Osteoblast (primary cell): ENCODE results near the gene CD4. TPM values are rescaled to one million over a fixed set of nuclear protein-coding genes. Genes with fewer than 3 reads are reported as not detected.

Experiments used
- DNase-seq: peaks from one replicate; pipeline ENCODE4 v3.0.0; 2011; ENCODE audit warnings: low spot score, mixed read lengths; ENCODE audit not compliant: insufficient read length; ENCODE audit errors: missing footprints
- H2AFZ ChIP-seq: 2 replicates; pipeline ENCODE4 v1.6.0; 2011; ENCODE audit warnings: mild to moderate bottlenecking, low read length
- H3K27ac ChIP-seq: 2 replicates; pipeline ENCODE4 v1.5.1; 2011; ENCODE audit warnings: mild to moderate bottlenecking, low read depth, low read length, moderate library complexity
- H3K27me3 ChIP-seq: 2 replicates; pipeline ENCODE4 v1.6.0; 2012; ENCODE audit warnings: mild to moderate bottlenecking, control low read depth, inconsistent platforms, low read length, moderate library complexity; ENCODE audit not compliant: insufficient read depth
- H3K36me3 ChIP-seq: 2 replicates; pipeline ENCODE4 v1.5.1; 2011; ENCODE audit warnings: mild to moderate bottlenecking, low read length, control low read depth, moderate library complexity; ENCODE audit not compliant: insufficient read depth
- H3K4me1 ChIP-seq: 2 replicates; pipeline ENCODE4 v1.5.1; 2011; ENCODE audit warnings: mild to moderate bottlenecking, low read length, control low read depth, moderate library complexity; ENCODE audit not compliant: insufficient read depth
- H3K4me2 ChIP-seq: 2 replicates; pipeline ENCODE4 v1.6.0; 2011; ENCODE audit warnings: mild to moderate bottlenecking, low read length; ENCODE audit not compliant: insufficient read depth
- H3K4me3 ChIP-seq: fragments of 200-600 bp; sonication (generic); 3 replicates; pipeline ENCODE4 v1.5.1; 2012; ENCODE audit warnings: mild to moderate bottlenecking, low read length, inconsistent platforms; ENCODE audit not compliant: insufficient read depth
- H3K79me2 ChIP-seq: 2 replicates; pipeline ENCODE4 v1.6.0; 2012; ENCODE audit warnings: mild to moderate bottlenecking, low read length, control low read depth, inconsistent platforms; ENCODE audit not compliant: insufficient read depth
- H3K9me3 ChIP-seq: 2 replicates; pipeline ENCODE4 v1.5.1; 2011; ENCODE audit warnings: low read depth, low read length, control low read depth
- H4K20me1 ChIP-seq: 2 replicates; pipeline ENCODE4 v1.6.0; 2012; ENCODE audit warnings: mild to moderate bottlenecking, low read length, control low read depth; ENCODE audit not compliant: insufficient read depth
- total RNA-seq: library from RNA; depleted of rRNA; stranded (reverse); fragments of >200 nt; gene quantifications from 2 replicates; pipeline ENCODE4 v1.2.3, GENCODE V29; 2012
- TF ChIP-seq, protein P1 (sequence below): IDR thresholded peaks from 2 replicates; pipeline ENCODE4 v1.5.1; 2011; ENCODE audit warnings: mild to moderate bottlenecking, low read depth, low read length, moderate library complexity; ENCODE audit errors: extremely low read depth

Gene CD4
- total RNA-seq, 1 donor = 10.9 TPM

DNA sequence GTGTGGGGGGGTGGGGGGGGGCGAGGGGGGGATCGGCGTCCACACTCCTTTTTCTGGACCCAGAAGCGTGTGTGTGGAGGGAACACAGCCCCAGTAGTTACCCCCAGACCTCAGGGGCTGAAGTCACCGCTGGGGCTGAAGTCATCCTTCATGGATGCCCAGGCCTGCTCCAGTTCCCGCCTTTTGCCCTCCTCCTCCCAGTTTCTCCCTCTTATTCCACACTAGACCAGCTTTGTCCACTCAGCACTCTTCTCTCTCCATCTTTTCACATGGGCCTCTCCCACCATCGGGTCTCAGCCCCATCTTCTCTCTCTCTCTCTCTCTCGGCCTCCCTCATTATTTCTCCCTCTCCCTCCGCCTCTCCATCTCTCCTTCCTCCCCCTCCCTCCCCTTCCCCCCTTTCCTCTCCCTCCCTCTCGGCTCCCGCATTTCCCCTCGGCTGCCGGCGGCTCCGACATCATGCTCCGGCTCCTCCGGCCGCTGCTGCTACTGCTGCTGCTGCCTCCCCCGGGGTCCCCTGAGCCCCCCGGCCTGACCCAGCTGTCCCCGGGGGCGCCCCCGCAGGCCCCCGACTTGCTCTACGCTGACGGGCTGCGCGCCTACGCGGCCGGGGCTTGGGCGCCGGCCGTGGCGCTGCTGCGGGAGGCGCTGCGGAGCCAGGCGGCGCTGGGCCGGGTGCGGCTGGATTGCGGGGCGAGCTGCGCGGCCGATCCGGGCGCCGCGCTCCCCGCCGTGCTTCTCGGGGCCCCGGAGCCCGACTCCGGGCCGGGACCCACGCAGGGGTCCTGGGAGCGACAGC lies 38.9 kb downstream of the CD4 start, which contains the start of gene P3H3:
TSS of gene P3H3 (plus strand) at position 426 of the 799 bp plus-strand sequence. CDS start at position 460, 34 bp downstream.
- Histone ChIP-seq H3K27ac (peak within 1 kb of the TSS; percentile 91), H2AFZ (peak within 1 kb of the TSS; percentile 86), H3K4me3 (peak within 1 kb of the TSS; percentile 99), H3K4me1 (peaks cover 21% of the 10 kb centered on the region), H4K20me1 (peaks cover 2% of the 10 kb centered on the region), H3K4me2 (peak within 1 kb of the TSS; percentile 91), H3K27me3 (peaks cover under 1% of the 10 kb centered on the region), H3K9me3 (no peaks in the 10 kb centered on the region), H3K79me2 (peaks cover 40% of the 10 kb centered on the region), H3K36me3 (peaks cover 21% of the 10 kb centered on the region)
- TF ChIP-seq, protein P1, sequence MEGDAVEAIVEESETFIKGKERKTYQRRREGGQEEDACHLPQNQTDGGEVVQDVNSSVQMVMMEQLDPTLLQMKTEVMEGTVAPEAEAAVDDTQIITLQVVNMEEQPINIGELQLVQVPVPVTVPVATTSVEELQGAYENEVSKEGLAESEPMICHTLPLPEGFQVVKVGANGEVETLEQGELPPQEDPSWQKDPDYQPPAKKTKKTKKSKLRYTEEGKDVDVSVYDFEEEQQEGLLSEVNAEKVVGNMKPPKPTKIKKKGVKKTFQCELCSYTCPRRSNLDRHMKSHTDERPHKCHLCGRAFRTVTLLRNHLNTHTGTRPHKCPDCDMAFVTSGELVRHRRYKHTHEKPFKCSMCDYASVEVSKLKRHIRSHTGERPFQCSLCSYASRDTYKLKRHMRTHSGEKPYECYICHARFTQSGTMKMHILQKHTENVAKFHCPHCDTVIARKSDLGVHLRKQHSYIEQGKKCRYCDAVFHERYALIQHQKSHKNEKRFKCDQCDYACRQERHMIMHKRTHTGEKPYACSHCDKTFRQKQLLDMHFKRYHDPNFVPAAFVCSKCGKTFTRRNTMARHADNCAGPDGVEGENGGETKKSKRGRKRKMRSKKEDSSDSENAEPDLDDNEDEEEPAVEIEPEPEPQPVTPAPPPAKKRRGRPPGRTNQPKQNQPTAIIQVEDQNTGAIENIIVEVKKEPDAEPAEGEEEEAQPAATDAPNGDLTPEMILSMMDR = no peak
- peak; percentile 98 for DNase-seq

DNA sequence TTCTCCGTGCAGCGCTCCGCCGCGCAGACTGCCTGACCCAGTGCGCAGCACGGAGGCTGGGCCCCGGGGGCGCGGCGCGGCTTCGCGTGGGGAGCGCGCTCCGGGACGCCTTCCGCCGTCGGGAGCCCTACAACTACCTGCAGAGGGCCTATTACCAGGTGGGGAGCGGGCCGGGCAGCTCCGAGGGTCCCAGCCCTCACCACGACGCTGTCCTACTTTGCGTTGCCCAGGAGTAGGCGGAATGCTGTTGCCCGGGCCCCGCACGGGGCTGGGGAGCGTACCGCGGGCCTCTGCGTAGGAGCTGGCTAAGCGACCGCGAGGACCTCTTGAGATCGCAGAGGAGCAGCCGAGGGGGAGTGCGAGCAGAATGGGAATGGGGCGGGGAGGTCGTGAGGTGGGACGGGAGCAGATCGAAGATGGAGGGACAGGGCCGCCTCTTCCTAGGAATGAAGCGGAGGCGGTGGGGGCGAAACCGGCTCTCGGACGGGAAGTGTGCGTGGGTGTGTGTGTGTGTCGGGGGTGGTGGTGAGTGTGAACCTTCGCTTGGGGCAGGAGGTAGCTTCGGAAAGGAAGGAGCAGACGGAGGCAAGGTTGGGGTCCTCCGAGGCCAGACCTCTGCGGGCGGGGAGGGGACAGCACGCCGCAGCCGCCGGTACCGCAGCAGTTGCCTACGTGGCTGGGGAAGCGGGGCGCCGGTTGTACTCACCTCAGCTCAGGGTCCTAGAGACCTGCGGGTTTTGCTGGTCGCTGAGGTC lies 39.6 kb downstream of the CD4 start:
- Histone ChIP-seq H3K4me1 (peaks cover 21% of the 10 kb centered on the region), H2AFZ (peak overlapping the region; percentile 86), H3K9me3 (no peaks in the 10 kb centered on the region), H3K36me3 (peaks cover 28% of the 10 kb centered on the region), H3K27me3 (no peaks in the 10 kb centered on the region), H3K4me3 (peak overlapping the region; percentile 99), H3K27ac (peak overlapping the region; percentile 91), H3K4me2 (peak overlapping the region; percentile 91), H3K79me2 (peaks cover 45% of the 10 kb centered on the region), H4K20me1 (peaks cover 7% of the 10 kb centered on the region)
- TF ChIP-seq, protein P1 = no peak
- DNase-seq = peak; percentile 97

DNA sequence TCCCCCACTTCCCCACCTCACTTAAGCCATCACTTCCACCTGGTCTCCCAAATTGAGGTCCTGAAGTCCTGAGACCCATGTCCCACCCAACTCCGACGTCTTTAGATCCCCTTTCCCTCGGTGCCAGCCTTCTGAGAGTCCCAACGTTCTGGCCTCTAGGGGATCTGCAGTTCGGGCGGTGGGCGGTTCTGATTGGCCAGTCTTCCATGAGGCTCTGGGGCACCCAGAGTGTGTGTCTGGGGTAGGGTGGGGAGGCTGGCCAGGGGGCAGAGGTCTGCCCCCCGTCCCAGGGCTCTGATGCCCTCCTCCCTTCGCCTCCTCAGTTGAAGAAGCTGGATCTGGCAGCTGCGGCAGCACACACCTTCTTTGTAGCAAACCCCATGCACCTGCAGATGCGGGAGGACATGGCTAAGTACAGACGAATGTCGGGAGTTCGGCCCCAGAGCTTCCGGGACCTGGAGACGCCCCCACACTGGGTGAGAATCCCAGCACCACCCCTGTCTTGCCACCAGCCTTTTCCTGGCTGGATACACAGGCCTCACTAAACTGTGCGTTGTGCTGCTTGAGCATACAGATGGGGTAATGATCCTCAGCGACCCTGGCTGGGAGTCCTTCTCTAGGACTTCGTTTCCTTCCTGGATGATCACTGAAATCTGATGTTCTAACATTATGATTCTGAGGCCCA lies 40.4 kb downstream of the CD4 start:
- H3K27ac ChIP-seq = peak overlapping the region; percentile 91
- DNase-seq = peak; percentile 97

More for the DNA sequence above, 40.4 kb downstream of the CD4 start:
- Histone ChIP-seq H3K4me3 (peak overlapping the region; percentile 99), H3K79me2 (peaks cover 45% of the 10 kb centered on the region), H3K9me3 (no peaks in the 10 kb centered on the region), H3K27me3 (no peaks in the 10 kb centered on the region), H2AFZ (peak overlapping the region; percentile 86), H3K36me3 (peaks cover 36% of the 10 kb centered on the region), H3K4me1 (peaks cover 21% of the 10 kb centered on the region), H3K4me2 (peak overlapping the region; percentile 91), H4K20me1 (peaks cover 10% of the 10 kb centered on the region)
- TF ChIP-seq, protein P1 = no peak
